GM10847 (cell line): Measurements from ENCODE around the gene COL6A3.

Source experiments
- POLR2A ChIP-seq: IDR thresholded peaks from 2 replicates; pipeline ENCODE4 v1.6.1; 2011; ENCODE audit not compliant: insufficient read length; ENCODE audit errors: extremely low read depth

COL6A3 gene

GRCh38 chr2:237427769-237428506 lies 14.0 kb upstream of the COL6A3 start:
- TF ChIP-seq POLR2A: no peak

GRCh38 chr2:237426517-237426916 lies 12.6 kb upstream of the COL6A3 start:
- TF ChIP-seq POLR2A: no peak

- TF ChIP-seq POLR2A: no peak
Observed at GRCh38 chr2:237425320-237425719, 11.4 kb upstream of the COL6A3 start.

GRCh38 chr2:237424544-237424943 lies 10.6 kb upstream of the COL6A3 start:
- TF ChIP-seq POLR2A: no peak

GRCh38 chr2:237423891-237424290 lies 9.9 kb upstream of the COL6A3 start:
- TF ChIP-seq POLR2A: no peak

GRCh38 chr2:237422309-237422708 lies 8.3 kb upstream of the COL6A3 start:
- no peak for TF ChIP-seq POLR2A

GRCh38 chr2:237421542-237422116 lies 7.7 kb upstream of the COL6A3 start:
- TF ChIP-seq POLR2A: no peak

- TF ChIP-seq POLR2A: no peak
Observed at GRCh38 chr2:237418300-237418699, 4.3 kb upstream of the COL6A3 start.

- no peak for TF ChIP-seq POLR2A
Observed at GRCh38 chr2:237412988-237413776, 782 bp downstream of the COL6A3 start.

GRCh38 chr2:237412646-237412987 lies 1.3 kb downstream of the COL6A3 start:
- TF ChIP-seq POLR2A: no peak

- TF ChIP-seq POLR2A: no peak
Observed at GRCh38 chr2:237411683-237412423, 2.1 kb downstream of the COL6A3 start.

- TF ChIP-seq POLR2A: no peak
Observed at GRCh38 chr2:237411092-237411601, 2.8 kb downstream of the COL6A3 start.

- no peak for TF ChIP-seq POLR2A
Observed at GRCh38 chr2:237408335-237409000, 5.5 kb downstream of the COL6A3 start.

- no peak for TF ChIP-seq POLR2A
Observed at GRCh38 chr2:237407700-237408099, 6.3 kb downstream of the COL6A3 start.

- TF ChIP-seq POLR2A: no peak
Observed at GRCh38 chr2:237406371-237406895, 7.5 kb downstream of the COL6A3 start.

- no peak for TF ChIP-seq POLR2A
Observed at GRCh38 chr2:237405605-237406004, 8.4 kb downstream of the COL6A3 start.
